UCSD-AML1 (cell line): ENCODE data around the gene ADCY10.
"Not testable (repeated sequence)": the region's sequence is repeated elsewhere in the genome, so short reads cannot be mapped to it uniquely, and the experiment has no call there.

Experiments
- DNase-seq: peaks from one replicate; lab custom pipeline; 2025; ENCODE audit not compliant: unreplicated experiment; lab: John Stamatoyannopoulos, UW

ADCY10 gene

DNA sequence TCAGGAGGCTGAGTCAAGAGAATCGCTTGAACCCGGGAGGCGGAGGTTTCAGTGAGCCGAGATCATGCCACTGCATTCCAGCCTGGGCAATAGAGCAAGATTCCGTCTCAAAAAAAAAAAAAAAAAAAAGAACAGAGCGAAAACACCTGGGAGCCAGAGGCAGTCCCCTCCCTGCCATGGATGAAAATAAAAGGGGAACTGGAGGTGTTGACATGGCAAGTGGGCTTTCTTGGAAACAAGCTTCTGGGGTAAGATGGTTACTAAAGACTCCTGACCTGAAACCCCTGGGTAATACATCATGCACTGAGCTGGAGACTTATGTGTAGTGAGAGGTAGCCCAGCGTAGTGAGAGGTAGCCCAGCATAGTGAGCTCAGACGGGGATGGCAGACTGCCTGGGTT is 31.6 kb downstream of the ADCY10 start:
- DNase-seq: no peak

DNA sequence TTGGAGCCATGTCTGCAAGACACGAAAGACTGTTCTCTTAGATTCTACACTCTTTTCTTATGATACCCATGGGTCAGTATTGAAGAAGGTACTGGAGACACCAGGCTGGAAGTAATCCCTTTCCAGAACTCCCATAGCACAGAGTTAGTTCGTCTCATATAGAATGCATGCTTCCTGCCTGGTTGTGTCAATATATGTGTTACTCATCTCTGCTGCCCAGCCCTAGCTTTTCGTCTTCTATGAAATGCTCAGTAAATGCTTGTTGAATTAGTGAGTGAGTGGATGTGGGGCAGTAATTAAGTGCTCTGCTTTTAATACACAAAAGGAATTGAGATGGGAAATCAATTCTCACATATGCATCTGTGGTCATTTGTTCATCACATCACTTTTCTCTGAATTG is 32.1 kb downstream of the ADCY10 start:
- DNase-seq: no peak

DNA sequence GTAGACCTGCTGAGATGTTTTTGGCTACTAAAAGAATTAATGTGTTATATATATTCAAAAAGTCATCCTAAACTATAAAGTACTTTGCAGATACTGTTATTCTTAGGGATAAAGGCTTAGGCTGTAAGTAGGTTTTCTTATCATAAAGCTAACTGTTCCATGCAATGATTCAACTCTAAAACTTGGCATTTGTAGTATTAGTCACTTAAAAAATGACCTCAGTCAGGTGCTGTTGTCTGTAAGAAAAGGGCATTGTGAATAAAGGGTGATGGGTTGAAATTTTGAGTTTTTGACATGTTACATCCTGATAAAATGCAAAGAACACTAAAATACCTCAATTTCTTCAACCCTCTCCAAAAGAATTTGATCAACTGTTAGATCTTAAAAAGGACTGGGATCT is 32.9 kb downstream of the ADCY10 start:
- no peak for DNase-seq

DNA sequence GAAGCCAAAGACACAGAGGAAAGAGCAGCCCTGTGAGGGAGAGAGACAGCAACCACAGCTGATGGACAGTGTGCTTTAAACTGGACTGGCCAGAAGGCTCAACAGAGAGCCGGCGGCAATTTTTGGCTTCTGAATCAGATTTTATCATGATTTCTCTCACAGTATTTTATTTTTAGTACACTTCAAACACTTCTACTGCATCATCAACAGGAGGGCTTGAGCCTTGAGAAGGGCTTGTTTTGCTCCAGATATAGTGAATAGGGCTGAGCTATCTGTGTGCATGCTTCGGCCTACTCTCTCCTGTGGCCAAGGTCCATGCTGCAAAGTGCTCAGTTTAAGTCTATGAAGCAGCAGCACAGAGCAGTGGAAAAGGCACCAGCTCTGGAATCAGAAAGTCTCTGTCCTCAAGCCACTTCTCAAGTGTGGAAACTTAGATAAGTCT is 33.3 kb downstream of the ADCY10 start:
- no peak for DNase-seq

DNA sequence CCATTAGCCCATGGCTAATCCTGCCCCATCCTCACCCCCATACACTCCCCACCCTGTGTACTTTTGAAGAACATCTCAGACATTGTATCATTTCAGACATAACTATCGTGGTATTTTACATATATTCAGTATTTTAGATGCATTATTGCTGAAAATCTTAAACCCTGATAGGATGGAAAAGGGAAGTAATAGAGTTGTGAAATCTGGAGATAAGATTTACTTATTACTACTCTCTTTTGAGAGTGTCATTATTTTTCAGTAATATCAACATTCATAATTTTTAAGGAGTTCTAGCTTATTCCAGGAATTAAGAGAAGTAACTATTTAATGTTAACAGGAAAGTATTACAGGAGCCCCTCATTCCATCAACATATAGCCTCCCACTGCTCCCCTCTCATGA is 34.4 kb downstream of the ADCY10 start:
- no peak for DNase-seq

DNA sequence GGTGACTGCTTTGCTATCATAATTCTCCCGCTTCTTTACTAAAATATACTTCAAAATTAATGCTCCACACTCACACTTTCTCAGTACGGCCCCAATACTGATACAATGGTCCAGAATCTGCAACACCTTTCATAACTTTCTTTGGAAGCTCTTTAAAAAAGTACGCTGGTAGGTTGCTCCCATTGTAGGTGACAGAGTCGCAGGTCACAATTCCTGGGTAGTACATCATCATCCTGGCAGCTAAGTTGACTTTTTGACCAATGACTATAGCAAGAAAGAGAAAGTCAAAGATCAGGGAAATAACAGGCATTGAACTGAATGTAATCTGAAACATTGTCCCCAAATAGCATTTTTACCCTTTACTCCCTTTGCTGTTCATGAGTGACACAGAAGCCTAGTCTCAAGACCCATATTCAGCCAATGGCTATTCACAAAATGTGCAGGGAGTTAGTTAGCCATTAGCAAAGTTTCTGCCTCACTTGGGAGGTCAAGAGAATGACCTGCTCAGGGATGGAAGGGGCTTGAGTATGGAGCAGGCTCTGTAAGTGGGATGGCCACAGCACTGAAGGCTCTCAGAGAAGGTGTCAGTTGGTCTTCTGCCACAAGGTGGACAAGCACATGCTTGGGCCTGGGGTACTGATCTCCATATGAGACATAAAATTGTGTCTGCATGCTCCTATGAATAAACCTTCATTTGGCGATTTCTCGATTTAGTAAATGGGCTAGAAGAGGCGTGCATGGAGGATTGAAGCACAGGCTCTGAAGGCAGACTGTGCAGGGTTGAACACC is 35.4 kb downstream of the ADCY10 start:
- no peak for DNase-seq

DNA sequence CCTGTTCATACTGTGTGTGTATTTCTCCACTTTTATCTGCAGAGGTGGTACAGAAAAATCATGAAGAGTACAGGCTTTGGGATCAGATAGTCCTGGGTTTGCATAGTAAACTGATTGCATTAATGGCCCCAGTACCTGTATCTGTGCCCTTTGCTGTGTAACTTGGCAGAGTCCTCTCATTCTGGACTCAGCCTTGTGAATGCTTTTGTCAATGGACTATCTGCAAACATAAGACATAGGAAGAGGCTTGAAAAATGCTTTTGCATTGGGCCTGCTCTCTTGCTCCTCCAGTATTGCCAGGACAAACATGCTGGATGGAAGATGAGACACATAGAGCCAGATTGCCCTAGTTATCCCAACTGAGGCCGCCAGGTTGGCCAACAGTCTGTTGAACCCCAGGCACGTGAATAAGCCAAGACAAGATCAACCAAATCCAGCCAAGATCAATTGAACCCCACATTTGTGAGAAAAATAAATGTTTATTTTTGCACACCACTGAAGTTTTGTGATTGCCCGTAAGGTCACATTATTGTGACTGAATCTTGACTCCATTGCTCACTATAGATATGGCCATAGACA is 37.2 kb downstream of the ADCY10 start:
- DNase-seq: no peak

DNA sequence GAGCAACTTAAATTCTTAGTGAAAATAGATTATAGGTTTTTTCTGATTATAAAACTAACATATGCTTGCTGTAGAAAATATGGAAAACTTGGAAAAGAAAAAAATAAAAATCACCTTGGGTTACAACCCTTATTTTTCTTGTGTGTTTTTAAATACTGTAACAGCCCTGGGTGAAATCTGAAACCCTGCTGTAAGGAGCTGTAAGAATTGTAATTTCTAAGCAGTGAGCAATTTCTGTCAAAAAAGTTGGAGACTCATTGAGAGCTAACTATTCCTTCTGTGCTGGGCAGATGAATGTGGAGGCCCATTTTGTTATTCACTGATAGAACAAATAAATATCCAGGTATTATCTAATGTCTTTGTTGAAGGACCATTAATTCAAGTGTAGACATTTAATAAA is 42.6 kb downstream of the ADCY10 start:
- DNase-seq: no peak

DNA sequence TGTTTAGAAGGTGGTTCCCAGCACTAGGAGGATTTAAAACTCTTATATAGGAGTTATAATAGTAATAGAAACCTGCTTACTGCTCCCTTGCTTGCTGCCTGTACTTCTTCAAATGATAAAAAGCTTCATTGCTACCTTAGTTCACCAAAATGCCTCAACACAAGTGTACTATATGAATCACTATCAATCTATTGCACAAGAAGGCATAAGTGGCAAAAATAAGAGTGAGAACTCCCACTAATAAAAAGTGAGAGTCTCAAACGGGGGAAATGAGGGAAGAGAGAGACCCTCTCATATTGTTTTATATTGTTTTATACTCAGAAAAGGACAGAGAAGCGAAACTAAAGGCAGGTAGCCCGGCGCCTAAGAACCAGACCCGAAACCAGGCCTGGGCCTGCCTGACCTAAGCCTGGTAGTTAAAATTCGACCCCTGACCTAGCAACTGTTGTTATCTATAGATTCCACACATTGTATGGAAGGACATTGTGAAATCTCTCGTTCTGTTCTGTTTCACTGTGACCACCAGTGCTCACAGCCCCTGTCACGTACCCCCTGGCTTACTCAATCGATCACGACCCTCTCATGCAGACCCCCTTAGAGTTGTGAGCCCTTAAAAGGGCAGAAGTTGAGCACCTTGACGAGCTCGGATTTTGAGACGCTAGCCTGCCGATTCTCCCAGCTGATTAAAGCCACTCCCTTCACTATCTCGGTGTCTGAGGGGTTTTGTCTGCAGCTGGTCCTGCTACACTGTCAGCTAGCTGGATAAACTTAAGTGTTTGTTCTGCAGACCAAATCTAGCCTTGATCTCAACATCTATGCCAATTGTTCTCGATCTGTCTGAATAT is 44.6 kb downstream of the ADCY10 start:
- DNase-seq: not testable (repeated sequence)

DNA sequence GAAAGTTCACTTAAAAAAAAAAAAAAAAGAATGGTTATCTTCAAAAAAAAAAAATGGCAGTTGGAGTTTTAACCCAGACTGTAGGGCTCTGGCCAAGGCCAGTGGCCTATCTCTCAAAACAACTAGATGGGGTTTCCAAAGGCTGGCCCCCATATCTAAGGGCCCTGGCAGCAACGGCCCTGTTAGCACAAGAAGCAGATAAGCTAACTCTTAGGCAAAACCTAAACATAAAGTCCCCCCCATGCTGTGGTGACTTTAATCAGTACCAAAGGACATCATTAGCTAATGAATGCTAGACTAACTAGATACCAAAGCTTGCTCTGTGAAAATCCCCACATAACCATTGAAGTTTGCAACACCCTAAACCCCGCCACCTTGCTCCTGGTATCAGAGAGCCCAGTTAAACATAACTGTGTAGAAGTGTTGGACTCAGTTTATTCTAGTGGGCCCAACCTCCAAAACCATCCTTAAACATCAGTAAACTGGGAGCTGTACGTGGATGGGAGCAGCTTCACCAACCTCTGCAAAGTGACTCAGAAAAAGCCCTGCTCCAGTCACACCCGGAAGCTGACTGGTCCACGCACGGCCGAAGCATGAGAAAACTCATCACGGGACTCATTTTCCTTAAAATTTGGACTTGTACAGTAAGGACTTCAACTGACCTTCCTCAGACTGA is 47.1 kb downstream of the ADCY10 start:
- DNase-seq: not testable (repeated sequence)

DNA sequence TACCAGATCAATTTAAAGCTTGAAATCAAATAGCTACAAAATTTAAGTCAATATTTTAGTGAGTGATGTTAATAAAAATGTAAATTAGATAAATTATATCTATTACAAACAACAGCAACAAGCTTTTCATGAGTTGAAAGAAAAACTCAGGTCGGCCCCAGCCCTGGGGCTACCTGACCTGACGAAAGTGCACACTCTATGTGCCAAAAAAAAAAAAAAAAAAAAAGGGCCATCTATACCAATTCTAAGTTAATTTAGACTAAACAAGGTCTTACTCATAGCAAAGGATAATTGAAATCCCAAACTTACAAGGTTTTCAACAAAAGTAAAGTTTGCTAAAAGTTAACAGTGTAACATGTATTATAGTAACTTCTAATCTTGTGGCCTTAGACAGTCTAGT is 47.6 kb downstream of the ADCY10 start:
- DNase-seq: not testable (repeated sequence)

DNA sequence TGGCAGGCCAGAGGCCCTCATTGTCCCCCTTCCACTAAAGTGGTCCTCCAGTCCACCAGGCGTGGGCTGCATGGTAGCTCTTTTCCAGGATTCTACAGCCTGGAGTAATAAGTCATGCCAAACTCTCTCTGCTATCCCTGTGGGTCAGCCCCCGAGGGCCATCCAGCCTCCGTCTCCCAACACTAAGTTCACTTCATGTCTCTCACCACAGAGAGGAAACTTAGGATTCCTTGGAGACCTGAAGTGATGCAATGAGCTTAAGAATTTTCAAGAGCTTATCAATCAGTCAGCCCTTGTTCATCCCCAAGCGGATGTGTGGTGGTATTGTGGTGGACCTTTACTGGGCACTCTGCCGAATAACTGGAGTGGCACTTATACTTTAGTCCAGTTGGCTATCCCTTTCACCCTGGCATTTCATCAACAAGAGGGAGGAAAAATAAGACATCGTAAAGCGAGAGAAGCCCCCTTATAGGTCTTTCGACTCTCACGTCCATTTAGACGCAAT is 48.1 kb downstream of the ADCY10 start:
- DNase-seq: not testable (repeated sequence)

DNA sequence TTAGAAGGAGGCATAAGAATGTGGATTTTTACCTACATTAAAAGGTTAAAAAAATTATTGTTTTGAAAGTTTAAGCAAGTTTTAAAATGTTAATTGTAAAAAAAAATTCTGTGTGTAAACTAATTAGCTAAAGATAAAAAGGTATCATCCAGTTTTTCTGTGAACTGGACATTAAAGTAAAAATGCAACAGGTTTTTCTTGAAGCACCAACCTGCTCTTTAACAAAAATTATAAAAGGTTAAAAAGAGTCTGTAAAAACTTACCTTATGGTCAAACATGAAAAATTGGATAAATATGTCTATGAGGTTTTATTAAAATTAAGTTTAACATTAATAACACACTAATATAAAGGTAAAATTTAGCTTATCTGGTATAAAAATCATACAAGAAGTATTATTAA is 48.7 kb downstream of the ADCY10 start:
- DNase-seq: not testable (repeated sequence)

DNA sequence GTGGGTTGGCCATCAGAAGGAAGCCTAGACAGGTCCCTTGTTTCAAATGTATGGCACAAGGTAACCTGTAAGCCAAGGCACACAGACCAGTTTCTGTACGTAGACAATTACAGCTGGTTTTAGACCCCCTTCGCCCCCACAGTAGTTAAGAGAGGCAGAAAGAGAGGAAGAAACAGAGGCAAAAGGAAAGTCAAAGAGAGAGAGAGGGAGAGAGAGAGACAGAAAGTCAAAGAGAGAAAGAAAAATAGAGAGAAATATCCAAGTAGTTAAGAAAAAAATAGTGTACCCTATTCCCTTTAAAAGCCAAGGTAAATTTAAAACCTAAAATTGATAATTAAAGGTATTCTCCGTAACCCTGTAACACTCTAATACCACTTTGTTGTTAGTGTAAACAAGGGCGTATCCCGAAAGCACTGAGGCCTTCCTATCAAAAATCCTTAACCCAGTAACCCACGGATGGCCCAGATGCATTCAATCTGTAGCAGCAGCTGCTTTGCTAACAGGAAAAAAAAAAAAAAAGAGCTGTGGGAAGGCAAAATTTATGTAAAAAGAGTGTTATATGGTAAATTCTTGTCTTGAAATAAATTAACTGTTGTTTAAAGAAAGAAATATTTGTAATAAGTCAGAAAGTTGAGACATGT is 49.4 kb downstream of the ADCY10 start:
- no peak for DNase-seq

DNA sequence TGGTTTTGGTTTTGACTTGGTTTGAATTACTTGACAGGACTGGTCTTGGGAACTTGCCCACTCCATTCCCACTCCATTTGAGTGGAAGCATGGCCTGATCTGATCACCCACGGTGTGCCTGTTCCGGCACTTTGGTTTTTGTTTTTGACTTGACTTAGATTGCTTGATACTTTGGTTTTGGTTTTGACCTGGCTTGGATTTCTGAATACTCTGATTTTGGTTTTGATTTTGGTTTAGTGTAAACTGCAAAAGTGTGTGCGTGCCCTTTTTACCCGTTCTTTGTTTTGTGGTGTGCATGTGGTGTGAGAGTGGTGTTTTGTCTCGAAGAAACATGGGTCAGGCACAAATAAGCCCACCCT is 50.0 kb downstream of the ADCY10 start:
- no peak for DNase-seq

DNA sequence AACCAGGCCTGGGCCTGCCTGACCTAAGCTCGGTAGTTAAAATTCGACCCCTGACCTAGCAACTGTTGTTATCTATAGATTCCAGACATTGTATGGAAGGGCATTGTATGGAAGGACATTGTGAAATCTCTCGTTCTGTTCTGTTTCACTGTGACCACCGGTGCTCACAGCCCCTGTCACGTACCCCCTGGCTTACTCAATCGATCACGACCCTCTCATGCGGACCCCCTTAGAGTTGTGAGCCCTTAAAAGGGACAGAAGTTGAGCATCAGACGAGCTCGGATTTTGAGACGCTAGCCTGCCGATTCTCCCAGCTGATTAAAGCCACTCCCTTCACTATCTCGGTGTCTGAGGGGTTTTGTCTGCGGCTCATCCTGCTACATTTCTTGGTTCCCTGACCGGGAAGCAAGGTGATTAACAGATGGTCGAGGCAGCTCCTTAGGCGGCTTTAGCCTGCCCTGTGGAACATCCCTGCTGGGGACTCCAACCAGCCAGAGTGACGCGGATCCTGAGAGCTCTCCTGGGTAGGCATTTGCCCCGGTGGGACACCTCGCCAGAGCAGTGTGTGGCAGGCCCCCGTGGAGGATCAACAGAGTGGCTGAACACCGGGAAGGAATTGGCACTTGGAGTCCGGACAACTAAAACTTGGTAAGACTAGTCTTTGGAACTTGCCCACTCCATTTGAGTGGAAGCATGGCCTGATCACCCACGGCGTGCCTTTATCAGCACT is 50.6 kb downstream of the ADCY10 start:
- DNase-seq: not testable (repeated sequence)

DNA sequence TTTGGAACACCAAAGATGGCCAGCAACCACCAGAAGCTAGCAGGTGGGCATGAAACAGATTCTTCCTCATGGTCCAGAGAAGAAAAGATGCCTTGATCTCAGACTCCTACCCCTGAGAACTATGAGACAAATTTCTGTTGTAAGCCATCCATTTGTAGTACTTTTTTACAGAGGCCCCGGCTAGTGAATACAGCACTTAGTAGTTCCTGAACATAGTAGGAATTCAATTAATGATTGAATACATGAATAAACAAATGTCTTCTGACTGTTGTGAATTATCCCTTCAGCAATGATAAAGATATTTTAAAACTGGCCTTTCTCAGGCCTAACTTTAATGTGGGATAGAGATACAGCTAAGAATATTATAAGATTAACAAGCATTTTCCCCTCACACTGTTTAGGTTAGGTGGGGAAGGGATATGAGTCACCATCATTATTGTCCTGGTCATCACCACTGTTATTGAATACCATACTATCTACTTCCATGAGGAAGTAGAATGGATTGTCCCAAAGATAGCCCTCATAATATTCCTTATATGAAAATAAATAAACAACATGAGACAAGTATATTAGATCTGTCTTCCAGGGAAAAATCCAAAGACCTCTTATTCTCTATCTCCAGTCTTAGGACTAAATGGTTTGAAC is 51.4 kb downstream of the ADCY10 start:
- DNase-seq: no peak

DNA sequence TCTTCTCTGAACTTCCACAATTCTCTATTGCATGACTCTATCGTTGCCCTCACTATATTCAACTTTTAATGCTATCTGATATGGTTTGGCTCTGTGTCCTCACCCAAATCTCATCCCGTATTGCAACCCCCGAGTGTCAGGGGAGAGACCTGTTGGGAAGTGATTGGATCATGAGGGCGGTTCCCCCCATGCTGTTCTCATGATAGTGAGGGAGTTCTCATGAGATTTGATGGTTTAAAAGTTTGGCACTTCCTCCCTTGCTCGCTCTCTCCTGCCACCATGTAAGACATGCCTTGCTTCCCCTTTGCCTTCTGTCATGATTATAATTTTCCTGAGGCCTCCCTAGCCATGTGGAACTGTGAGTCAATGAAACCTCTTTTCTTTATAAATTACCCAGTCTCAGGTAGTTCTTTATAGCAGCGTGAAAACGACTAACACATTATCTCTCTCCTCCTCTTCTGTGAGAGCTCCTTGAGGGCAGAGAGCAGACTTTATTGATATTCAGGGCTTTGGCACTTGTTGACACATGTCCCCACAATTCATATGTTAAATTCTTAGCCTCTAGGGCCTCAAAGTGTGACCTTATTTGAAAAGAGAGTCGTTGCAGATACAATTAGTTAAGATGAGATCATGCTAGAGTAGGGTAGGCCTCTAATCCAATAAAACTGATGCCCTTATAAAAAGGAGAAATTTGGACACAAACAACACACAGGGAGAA is 52.1 kb downstream of the ADCY10 start:
- no peak for DNase-seq
